GM18498 (cell line): ENCODE data around the gene CXCL1.

ENCODE experiments used
- ATAC-seq: cut with Tn5 transposase; IDR thresholded peaks from one replicate; pipeline ENCODE4 v1.9.1; 2021; ENCODE audit warnings: mild to moderate bottlenecking, moderate library complexity; ENCODE audit not compliant: unreplicated experiment

The CXCL1 gene

DNA sequence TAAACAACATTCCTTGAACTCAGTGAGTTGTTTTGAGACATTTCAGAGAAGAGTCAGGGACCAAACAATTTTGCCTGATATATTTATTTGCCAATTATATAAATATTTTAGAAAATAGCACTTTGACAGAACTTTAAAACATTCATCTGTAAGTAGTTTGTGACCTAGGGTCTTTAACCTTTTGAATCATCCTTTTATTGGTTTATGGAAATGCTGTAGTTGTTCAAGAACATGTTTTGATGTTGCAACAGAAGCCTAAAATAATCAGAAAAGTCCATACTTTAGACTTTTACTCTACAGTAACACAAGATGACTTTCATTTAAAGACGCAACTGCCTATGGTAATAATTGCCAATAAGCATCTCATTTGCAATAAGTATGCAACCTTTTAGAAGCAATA lies 43.0 kb downstream of the CXCL1 start:
- no peak for ATAC-seq

DNA sequence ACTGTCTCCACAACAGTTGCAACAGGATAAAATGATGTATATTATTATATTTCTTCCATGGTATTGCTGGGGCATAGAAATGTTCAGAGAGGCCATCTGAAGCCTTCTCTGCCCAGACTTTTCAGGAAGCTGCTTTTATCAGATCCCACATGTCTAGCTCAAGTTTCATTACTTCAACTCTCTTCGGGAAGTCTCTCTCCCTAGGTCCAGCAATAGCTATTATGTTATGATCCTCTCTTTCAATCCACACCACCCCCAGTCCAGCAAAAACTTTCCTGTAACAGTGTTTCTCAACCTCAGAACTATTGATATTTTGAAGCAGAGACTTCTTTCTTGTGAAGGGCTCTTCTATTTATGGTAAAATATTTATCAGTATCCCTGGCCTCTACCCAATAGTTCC lies 44.9 kb downstream of the CXCL1 start:
- no peak for ATAC-seq

DNA sequence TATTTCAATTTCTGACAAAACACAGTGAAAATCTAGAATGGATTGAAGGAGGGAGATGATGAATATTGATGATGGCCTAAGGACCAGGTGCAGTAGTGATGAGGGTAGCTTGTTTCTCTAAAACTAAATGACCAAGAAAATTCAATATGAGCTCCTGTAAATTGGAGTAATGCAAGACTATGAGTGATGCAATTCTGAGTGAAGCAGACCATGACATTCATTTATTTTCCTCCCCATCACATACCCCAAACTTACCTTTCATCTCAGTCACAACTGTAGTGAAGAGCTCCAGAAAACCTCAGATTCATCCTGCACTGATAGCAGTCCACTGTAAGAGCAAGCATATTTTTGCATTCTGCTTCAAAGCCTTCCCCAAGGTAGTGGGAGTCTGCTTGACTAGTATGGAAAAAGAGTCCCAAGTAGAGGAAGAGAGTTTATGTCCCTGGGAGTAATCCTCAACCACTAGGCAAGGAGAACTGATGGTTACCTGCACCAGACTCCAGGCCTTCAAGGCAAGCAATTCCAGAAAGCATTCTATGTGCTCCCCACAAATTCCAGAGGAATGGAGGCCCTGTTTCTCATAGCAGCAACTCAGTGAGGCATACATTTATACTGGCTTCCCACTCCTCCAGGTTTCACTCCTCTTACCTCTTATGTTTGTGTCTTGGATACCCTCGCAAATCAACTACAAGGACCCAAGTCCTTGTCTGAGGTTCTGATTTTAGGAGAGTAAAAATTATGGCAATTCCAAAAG lies 47.2 kb downstream of the CXCL1 start:
- ATAC-seq: no peak

DNA sequence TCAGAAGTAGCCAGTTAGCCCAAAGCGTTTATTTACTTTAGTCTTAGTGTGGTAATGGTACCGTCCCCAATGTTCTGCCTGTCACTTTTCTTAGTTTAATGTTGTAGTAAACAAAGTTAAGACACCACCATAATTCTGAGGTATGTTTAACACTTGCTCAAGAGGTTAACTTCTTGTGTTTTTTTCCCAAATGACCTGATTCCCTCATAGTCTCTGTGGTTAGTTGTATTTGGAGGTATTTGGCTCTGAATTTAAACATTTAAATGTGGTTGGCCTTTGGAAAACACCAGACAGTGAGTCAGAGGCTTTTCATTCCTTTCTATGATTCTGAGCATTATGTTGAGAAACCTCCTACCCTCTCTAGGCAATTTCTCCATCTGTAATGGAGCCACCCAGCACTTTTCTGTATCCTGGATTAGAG lies 47.9 kb downstream of the CXCL1 start:
- no peak for ATAC-seq

DNA sequence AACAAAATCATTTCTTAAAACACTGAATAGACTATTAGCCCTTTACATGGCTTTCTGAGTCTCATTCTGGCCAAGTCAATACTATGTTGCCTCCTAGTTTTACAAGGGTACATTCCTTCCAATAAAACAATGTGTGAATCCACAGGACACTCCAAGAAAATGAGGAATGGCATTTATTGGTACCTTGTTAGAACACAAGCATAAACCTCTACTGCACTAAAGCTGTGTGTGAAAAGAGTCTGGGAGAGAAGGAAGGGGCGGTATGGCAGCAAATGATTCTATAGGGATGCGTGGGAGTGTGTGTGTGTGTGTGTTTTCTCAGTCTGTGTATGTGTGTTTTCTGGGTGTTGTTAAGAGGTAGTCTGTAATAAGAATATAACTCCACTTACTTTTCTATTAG lies 48.9 kb downstream of the CXCL1 start:
- ATAC-seq: no peak

DNA sequence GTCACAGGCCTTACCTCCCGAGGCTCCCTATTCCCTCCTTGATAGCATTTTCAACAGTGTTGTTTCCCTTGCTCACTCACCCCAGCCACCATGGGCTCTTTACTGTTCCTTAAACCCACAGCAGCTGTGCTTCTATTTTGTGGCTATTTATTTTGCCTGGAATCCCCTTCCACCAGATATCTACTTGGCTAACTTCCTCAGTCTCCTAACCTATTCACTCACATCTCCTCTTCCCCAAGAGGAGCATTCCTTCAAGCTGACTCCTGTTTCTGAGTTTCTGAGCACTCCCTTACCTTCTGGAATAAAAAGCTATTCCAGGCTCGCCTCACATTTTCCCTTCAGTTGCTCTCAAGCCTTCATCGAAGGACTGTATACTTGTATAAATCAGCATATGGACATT lies 50.5 kb downstream of the CXCL1 start:
- no peak for ATAC-seq
